HepG2 (cell line): ENCODE data around the gene SLC39A1. TPM values are rescaled to one million over a fixed set of nuclear protein-coding genes. Genes with fewer than 3 reads are reported as not detected.
A peak's percentile ranks its signal among the peaks of the same experiment; 100 is the strongest.

Experiments used
- CBFB ChIP-seq: sonication (generic); formaldehyde crosslinking; IDR thresholded peaks from 2 replicates; pipeline ENCODE4 v1.4.0; 2020; ENCODE audit warnings: missing genetic modification reagents
- KDM5A ChIP-seq: fragments of 200-600 bp; sonication (generic); IDR thresholded peaks from 2 replicates; pipeline ENCODE4 v1.7.0; 2018; ENCODE audit warnings: antibody characterized with exemption, mild to moderate bottlenecking, low read length, borderline replicate concordance
- MAX ChIP-seq: IDR thresholded peaks from 2 replicates; pipeline ENCODE4 v1.6.1; 2012; ENCODE audit warnings: inconsistent platforms
- NKX3-1 ChIP-seq: sonication (generic); formaldehyde crosslinking; IDR thresholded peaks from 2 replicates; pipeline ENCODE4 v1.5.0; 2020; ENCODE audit warnings: missing genetic modification reagents
- POGK ChIP-seq: sonication (generic); formaldehyde crosslinking; conservative IDR thresholded peaks from 2 replicates; pipeline ENCODE4 v1.8.0; 2022; ENCODE audit warnings: mild to moderate bottlenecking, moderate library complexity, missing genetic modification reagents
- RELA ChIP-seq: sonication (generic); formaldehyde crosslinking; IDR thresholded peaks from 2 replicates; pipeline ENCODE4 v1.4.0; 2020; ENCODE audit warnings: missing genetic modification reagents
- REPIN1 ChIP-seq: sonication (generic); formaldehyde crosslinking; IDR thresholded peaks from 2 replicates; pipeline ENCODE4 v1.8.0; 2022; ENCODE audit warnings: missing genetic modification reagents, low read depth, mild to moderate bottlenecking, borderline replicate concordance
- SIN3A ChIP-seq: IDR thresholded peaks from 2 replicates; pipeline ENCODE4 v1.6.1; 2011; ENCODE audit warnings: low read depth, mild to moderate bottlenecking, control low read depth, low read length, borderline replicate concordance
- THAP11 ChIP-seq: IDR thresholded peaks from 2 replicates; pipeline ENCODE4 v1.6.1; 2016; ENCODE audit warnings: missing biosample characterization, missing genetic modification reagents
- ZBTB33 ChIP-seq: sonication (generic); formaldehyde crosslinking; IDR thresholded peaks from 2 replicates; pipeline ENCODE4 v1.4.0; 2020; ENCODE audit warnings: missing genetic modification reagents
- ZHX2 ChIP-seq, 2 experiments: sonication (generic) in 1 of 2; formaldehyde crosslinking in 1 of 2; IDR thresholded peaks; 2 replicates each; pipeline versions ENCODE4 v1.6.1 to v1.9.0; 2014 to 2022; ENCODE audit warnings: antibody characterized with exemption in 1 of 2, borderline replicate concordance in 1 of 2, inconsistent platforms in 1 of 2, low read depth in 1 of 2, missing genetic modification reagents in 1 of 2
- ZKSCAN5 ChIP-seq: sonication (generic); formaldehyde crosslinking; IDR thresholded peaks from 2 replicates; pipeline ENCODE4 v1.5.1; 2020; ENCODE audit warnings: mild to moderate bottlenecking, missing genetic modification reagents
- ZNF354B ChIP-seq: sonication (generic); formaldehyde crosslinking; IDR thresholded peaks from 2 replicates; pipeline ENCODE4 v1.8.0; 2022; ENCODE audit warnings: mild to moderate bottlenecking, missing genetic modification reagents
- ZNF513 ChIP-seq: sonication (generic); formaldehyde crosslinking; conservative IDR thresholded peaks from 2 replicates; pipeline ENCODE4 v1.5.0; 2020; ENCODE audit warnings: missing genetic modification reagents
- polyA plus RNA-seq, 8 experiments: library from polyadenylated mRNA; depleted of rRNA in 3 of 8; stranded (reverse) in 7 of 8; unstranded in 1 of 8; fragments of >200 nt; fragmentation: Illumina TruSeq in 4 of 8; extraction: Trizol in 4 of 8; gene quantifications; 2 replicates each; pipeline versions ENCODE4 v1.2.1 to v1.2.3, GENCODE V29; 2011 to 2016; ENCODE audit warnings: low read depth in 4 of 8, missing spikeins in 1 of 8, mixed read lengths in 1 of 8; ENCODE audit not compliant: insufficient read depth in 1 of 8
- total RNA-seq, 5 experiments: library from RNA; depleted of rRNA; stranded (reverse); fragments of >200 nt; fragmentation: Illumina TruSeq; extraction: Trizol; gene quantifications; 2 replicates each; pipeline ENCODE4 v1.2.3, GENCODE V29; 2016; ENCODE audit warnings: low read depth in 1 of 5

SLC39A1 gene
- total and polyA plus RNA-seq, 2 of the 13 experiments (the other 11 are each of a cell fraction or from before 2014, with no cell fraction given), result 71.2 to 78.4 TPM

- TF ChIP-seq RELA (CRISPR knock-in tag) (no peak), REPIN1 (peak; percentile 84; the same call in 1 of the 2 replicates), ZBTB33 (CRISPR knock-in tag) (no peak; the same call in 1 of the 2 replicates), ZHX2 (IDR thresholded peaks at IDR 0.05; ENCODE audit: low read depth) (peak; percentile 99), ZHX2 (CRISPR knock-in tag; IDR thresholded peaks at IDR 0.05; ENCODE audit: borderline replicate concordance) (no peak), CBFB (peak; percentile 83), KDM5A (peak; percentile 66; the same call in 1 of the 2 replicates), ZNF354B (no peak), POGK (CRISPR knock-in tag) (peak; percentile 74), ZNF513 (CRISPR knock-in tag) (no peak), MAX (peak; percentile 66; the same call in 1 of the 2 replicates), ZKSCAN5 (CRISPR knock-in tag) (no peak), NKX3-1 (CRISPR knock-in tag) (peak; percentile 79; the same call in 1 of the 2 replicates), SIN3A (peak; percentile 95; the same call in 1 of the 2 replicates), THAP11 (CRISPR knock-in tag) (peak; percentile 94)
Observed at GRCh38 chr1:153990468-153991150, 27.3 kb upstream of the SLC39A1 start, which contains the start of gene RPS27 (continued).
